GM23248 (cell line): ENCODE results near the gene HMGN4.

Experiments used
- EZH2 ChIP-seq: fragments of 200-600 bp; sonication (generic); IDR thresholded peaks from 2 replicates; pipeline ENCODE4 v1.6.1; 2018; ENCODE audit warnings: antibody characterized with exemption, mild to moderate bottlenecking; ENCODE audit not compliant: insufficient read depth, poor library complexity, severe bottlenecking
- EZH2phosphoT487 ChIP-seq: fragments of 200-600 bp; sonication (generic); IDR thresholded peaks from 2 replicates; pipeline ENCODE4 v1.6.1; 2018; ENCODE audit warnings: antibody characterized with exemption, moderate library complexity, mild to moderate bottlenecking, low read depth; ENCODE audit not compliant: insufficient read depth

DNA sequence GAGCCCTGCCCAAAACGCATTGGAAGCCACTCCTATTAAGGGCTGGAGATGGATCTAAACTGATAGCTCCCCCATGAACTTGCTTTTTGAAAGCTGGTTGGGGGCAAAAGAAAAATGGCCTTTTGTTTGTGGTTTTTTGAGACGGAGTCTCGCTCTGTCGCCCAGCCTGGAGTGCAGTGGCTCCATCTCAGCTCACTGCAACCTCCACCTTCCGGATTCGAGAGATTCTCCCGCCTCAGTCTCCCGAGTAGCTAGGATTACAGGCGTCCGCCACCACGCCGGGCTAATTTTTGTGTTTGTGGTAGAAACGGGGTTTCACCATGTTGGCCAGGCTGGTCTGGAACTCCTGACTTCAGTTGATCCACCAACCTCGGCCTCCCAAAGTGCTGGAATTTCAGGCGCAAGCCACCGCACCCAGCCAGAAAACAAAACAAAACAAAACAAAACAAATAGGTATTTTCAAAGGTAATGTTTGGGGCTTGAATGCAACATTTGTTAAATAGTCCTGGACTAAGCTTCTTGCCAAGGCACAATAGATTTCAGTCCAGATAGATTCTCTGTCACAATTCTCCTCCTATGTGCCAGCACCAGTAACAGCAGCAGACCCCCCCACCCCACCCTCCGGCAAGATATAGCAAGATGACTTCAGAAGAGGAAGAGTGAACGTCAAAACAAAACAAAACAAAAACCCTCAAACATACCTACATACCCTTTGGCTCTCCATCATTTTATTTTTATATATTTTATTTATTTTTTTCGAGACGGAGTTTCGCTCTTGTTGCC is 32.1 kb downstream of the HMGN4 start:
- TF ChIP-seq EZH2phosphoT487 (no peak), EZH2 (no peak)
